Measurements from ENCODE around the gene GPATCH4.
"Not testable (repeated sequence)": the region's sequence is repeated elsewhere in the genome, so short reads cannot be mapped to it uniquely, and the experiment has no call there.

GPATCH4 gene

GRCh38 chr1:156616463-156616862, 15.2 kb upstream of the GPATCH4 start:
- H3K27me3 ChIP-seq (ENCODE audit: control insufficient read depth in 1 of 2, insufficient read depth in 2 of 2, low read length in 2 of 2): peaks cover 12 to 16% of the 10 kb centered on the region in 2 donors
- no peak overlapping the region for H3K9ac ChIP-seq (ENCODE audit: low read depth in 1 of 2, low read length in 2 of 2)
- H3K36me3 ChIP-seq (ENCODE audit: control insufficient read depth in 1 of 2, insufficient read depth in 2 of 2, low read length in 2 of 2): no peaks in the 10 kb centered on the region
- H3K4me1 ChIP-seq (ENCODE audit: control insufficient read depth in 1 of 2, insufficient read depth in 2 of 2, low read length in 2 of 2): peaks cover 12 to 15% of the 10 kb centered on the region in 2 donors
- H3K4me3 ChIP-seq (ENCODE audit: low read depth in 1 of 2, low read length in 2 of 2): no peak overlapping the region
- no peak overlapping the region for H3K27ac ChIP-seq (ENCODE audit: low read depth, low read length)
- no peaks in the 10 kb centered on the region for H3K9me3 ChIP-seq (ENCODE audit: control insufficient read depth in 1 of 2, low read length in 2 of 2)

- no peaks in the 10 kb centered on the region for H3K9me3 ChIP-seq (ENCODE audit: control insufficient read depth in 1 of 2, low read length in 2 of 2)
- no peaks in the 10 kb centered on the region for H3K36me3 ChIP-seq (ENCODE audit: control insufficient read depth in 1 of 2, insufficient read depth in 2 of 2, low read length in 2 of 2)
- peaks cover 12 to 16% of the 10 kb centered on the region in 2 donors for H3K27me3 ChIP-seq (ENCODE audit: control insufficient read depth in 1 of 2, insufficient read depth in 2 of 2, low read length in 2 of 2)
- peaks cover 12 to 15% of the 10 kb centered on the region in 2 donors for H3K4me1 ChIP-seq (ENCODE audit: control insufficient read depth in 1 of 2, insufficient read depth in 2 of 2, low read length in 2 of 2)
- H3K27ac ChIP-seq (ENCODE audit: low read depth, low read length): no peak overlapping the region
- H3K9ac ChIP-seq (ENCODE audit: low read depth in 1 of 2, low read length in 2 of 2): no peak overlapping the region
- no peak overlapping the region for H3K4me3 ChIP-seq (ENCODE audit: low read depth in 1 of 2, low read length in 2 of 2)
Observed at GRCh38 chr1:156615946-156616345, 14.7 kb upstream of the GPATCH4 start.

- Histone ChIP-seq H3K4me3 (ENCODE audit: low read depth in 1 of 2, low read length in 2 of 2) (no peak overlapping the region), H3K27ac (ENCODE audit: low read depth, low read length) (no peak overlapping the region), H3K27me3 (ENCODE audit: control insufficient read depth in 1 of 2, insufficient read depth in 2 of 2, low read length in 2 of 2) (no peaks in the 10 kb centered on the region)
Observed at GRCh38 chr1:156612666-156613065, 11.4 kb upstream of the GPATCH4 start.

GRCh38 chr1:156610072-156610471, 8.8 kb upstream of the GPATCH4 start:
- H3K27me3 ChIP-seq (ENCODE audit: control insufficient read depth in 1 of 2, insufficient read depth in 2 of 2, low read length in 2 of 2); H3K27ac ChIP-seq (ENCODE audit: low read depth, low read length); H3K4me3 ChIP-seq (ENCODE audit: low read depth in 1 of 2, low read length in 2 of 2); H3K9me3 ChIP-seq (ENCODE audit: control insufficient read depth in 1 of 2, low read length in 2 of 2); H3K36me3 ChIP-seq (ENCODE audit: control insufficient read depth in 1 of 2, insufficient read depth in 2 of 2, low read length in 2 of 2); H3K9ac ChIP-seq (ENCODE audit: low read depth in 1 of 2, low read length in 2 of 2): not testable (repeated sequence)
- H3K4me1 ChIP-seq (ENCODE audit: control insufficient read depth in 1 of 2, insufficient read depth in 2 of 2, low read length in 2 of 2): peaks cover 5 to 10% of the 10 kb centered on the region in 2 donors

More at GRCh38 chr1:156612666-156613065, 11.4 kb upstream of the GPATCH4 start:
- Histone ChIP-seq H3K9me3 (ENCODE audit: control insufficient read depth in 1 of 2, low read length in 2 of 2) (no peaks in the 10 kb centered on the region), H3K36me3 (ENCODE audit: control insufficient read depth in 1 of 2, insufficient read depth in 2 of 2, low read length in 2 of 2) (no peaks in the 10 kb centered on the region), H3K9ac (ENCODE audit: low read depth in 1 of 2, low read length in 2 of 2) (peak overlapping the region in 1 of 2 donors; percentile 1), H3K4me1 (ENCODE audit: control insufficient read depth in 1 of 2, insufficient read depth in 2 of 2, low read length in 2 of 2) (peaks cover 15 to 17% of the 10 kb centered on the region in 2 donors)

GRCh38 chr1:156608981-156609380, 7.7 kb upstream of the GPATCH4 start:
- H3K4me1 ChIP-seq (ENCODE audit: control insufficient read depth in 1 of 2, insufficient read depth in 2 of 2, low read length in 2 of 2): peaks cover 5 to 10% of the 10 kb centered on the region in 2 donors
- no peak overlapping the region for H3K4me3 ChIP-seq (ENCODE audit: low read depth in 1 of 2, low read length in 2 of 2)
- no peaks in the 10 kb centered on the region for H3K9me3 ChIP-seq (ENCODE audit: control insufficient read depth in 1 of 2, low read length in 2 of 2)
- no peaks in the 10 kb centered on the region for H3K36me3 ChIP-seq (ENCODE audit: control insufficient read depth in 1 of 2, insufficient read depth in 2 of 2, low read length in 2 of 2)
- H3K27ac ChIP-seq (ENCODE audit: low read depth, low read length): no peak overlapping the region
- H3K9ac ChIP-seq (ENCODE audit: low read depth in 1 of 2, low read length in 2 of 2): no peak overlapping the region
- H3K27me3 ChIP-seq (ENCODE audit: control insufficient read depth in 1 of 2, insufficient read depth in 2 of 2, low read length in 2 of 2): no peaks in the 10 kb centered on the region

GRCh38 chr1:156608036-156608674, 6.9 kb upstream of the GPATCH4 start:
- Histone ChIP-seq H3K4me1 (ENCODE audit: control insufficient read depth in 1 of 2, insufficient read depth in 2 of 2, low read length in 2 of 2) (peaks cover 5 to 10% of the 10 kb centered on the region in 2 donors), H3K27me3 (ENCODE audit: control insufficient read depth in 1 of 2, insufficient read depth in 2 of 2, low read length in 2 of 2) (no peaks in the 10 kb centered on the region), H3K9me3 (ENCODE audit: control insufficient read depth in 1 of 2, low read length in 2 of 2) (no peaks in the 10 kb centered on the region), H3K27ac (ENCODE audit: low read depth, low read length) (no peak overlapping the region), H3K36me3 (ENCODE audit: control insufficient read depth in 1 of 2, insufficient read depth in 2 of 2, low read length in 2 of 2) (no peaks in the 10 kb centered on the region), H3K4me3 (ENCODE audit: low read depth in 1 of 2, low read length in 2 of 2) (no peak overlapping the region), H3K9ac (ENCODE audit: low read depth in 1 of 2, low read length in 2 of 2) (no peak overlapping the region)

GRCh38 chr1:156607344-156607743, 6.1 kb upstream of the GPATCH4 start:
- not testable (repeated sequence) for H3K9me3 ChIP-seq (ENCODE audit: control insufficient read depth in 1 of 2, low read length in 2 of 2); H3K36me3 ChIP-seq (ENCODE audit: control insufficient read depth in 1 of 2, insufficient read depth in 2 of 2, low read length in 2 of 2); H3K27ac ChIP-seq (ENCODE audit: low read depth, low read length); H3K4me3 ChIP-seq (ENCODE audit: low read depth in 1 of 2, low read length in 2 of 2); H3K4me1 ChIP-seq (ENCODE audit: control insufficient read depth in 1 of 2, insufficient read depth in 2 of 2, low read length in 2 of 2); H3K9ac ChIP-seq (ENCODE audit: low read depth in 1 of 2, low read length in 2 of 2); H3K27me3 ChIP-seq (ENCODE audit: control insufficient read depth in 1 of 2, insufficient read depth in 2 of 2, low read length in 2 of 2)

- Histone ChIP-seq H3K27me3 (ENCODE audit: control insufficient read depth in 1 of 2, insufficient read depth in 2 of 2, low read length in 2 of 2) (no peaks in the 10 kb centered on the region), H3K36me3 (ENCODE audit: control insufficient read depth in 1 of 2, insufficient read depth in 2 of 2, low read length in 2 of 2) (peaks cover 7 to 8% of the 10 kb centered on the region in 2 donors), H3K9me3 (ENCODE audit: control insufficient read depth in 1 of 2, low read length in 2 of 2) (no peaks in the 10 kb centered on the region), H3K4me1 (ENCODE audit: control insufficient read depth in 1 of 2, insufficient read depth in 2 of 2, low read length in 2 of 2) (peaks cover 14 to 18% of the 10 kb centered on the region in 2 donors), H3K27ac (ENCODE audit: low read depth, low read length) (no peak overlapping the region), H3K4me3 (ENCODE audit: low read depth in 1 of 2, low read length in 2 of 2) (no peak overlapping the region), H3K9ac (ENCODE audit: low read depth in 1 of 2, low read length in 2 of 2) (no peak overlapping the region)
Observed at GRCh38 chr1:156602557-156602993, 1.3 kb upstream of the GPATCH4 start.

GRCh38 chr1:156601892-156602291, 613 bp upstream of the GPATCH4 start:
- Histone ChIP-seq H3K4me1 (ENCODE audit: control insufficient read depth in 1 of 2, insufficient read depth in 2 of 2, low read length in 2 of 2) (peaks cover 14 to 18% of the 10 kb centered on the region in 2 donors), H3K4me3 (ENCODE audit: low read depth in 1 of 2, low read length in 2 of 2) (peak overlapping the region; percentile 85 to 98), H3K27me3 (ENCODE audit: control insufficient read depth in 1 of 2, insufficient read depth in 2 of 2, low read length in 2 of 2) (no peaks in the 10 kb centered on the region), H3K9ac (ENCODE audit: low read depth in 1 of 2, low read length in 2 of 2) (peak overlapping the region; percentile 79 to 89), H3K9me3 (ENCODE audit: control insufficient read depth in 1 of 2, low read length in 2 of 2) (no peaks in the 10 kb centered on the region), H3K27ac (ENCODE audit: low read depth, low read length) (no peak overlapping the region), H3K36me3 (ENCODE audit: control insufficient read depth in 1 of 2, insufficient read depth in 2 of 2, low read length in 2 of 2) (peaks cover 7 to 15% of the 10 kb centered on the region in 2 donors)

- Histone ChIP-seq H3K9ac (ENCODE audit: low read depth in 1 of 2, low read length in 2 of 2) (peak overlapping the region; percentile 79 to 89), H3K4me3 (ENCODE audit: low read depth in 1 of 2, low read length in 2 of 2) (peak overlapping the region; percentile 85 to 98), H3K27ac (ENCODE audit: low read depth, low read length) (no peak overlapping the region), H3K4me1 (ENCODE audit: control insufficient read depth in 1 of 2, insufficient read depth in 2 of 2, low read length in 2 of 2) (peaks cover 14 to 18% of the 10 kb centered on the region in 2 donors), H3K9me3 (ENCODE audit: control insufficient read depth in 1 of 2, low read length in 2 of 2) (no peaks in the 10 kb centered on the region), H3K36me3 (ENCODE audit: control insufficient read depth in 1 of 2, insufficient read depth in 2 of 2, low read length in 2 of 2) (peaks cover 7 to 27% of the 10 kb centered on the region in 2 donors), H3K27me3 (ENCODE audit: control insufficient read depth in 1 of 2, insufficient read depth in 2 of 2, low read length in 2 of 2) (no peaks in the 10 kb centered on the region)
Observed at GRCh38 chr1:156600733-156601121, 552 bp downstream of the GPATCH4 start.
